ENCODE data around the gene MPC1.
"Not testable (repeated sequence)": the region's sequence is repeated elsewhere in the genome, so short reads cannot be mapped to it uniquely, and the experiment has no call there.

Gene MPC1

GRCh38 chr6:166346449-166346848 lies 36.3 kb downstream of the MPC1 start:
- Histone ChIP-seq H3K4me1 (ENCODE audit: insufficient read depth, low read length, severe bottlenecking) (peaks cover 12% of the 10 kb centered on the region), H3K9me3 (ENCODE audit: low read length) (no peaks in the 10 kb centered on the region; the same call in 1 of the 2 replicates), H3K79me2 (ENCODE audit: insufficient read depth, low read length) (peaks cover 8% of the 10 kb centered on the region), H3K4me2 (ENCODE audit: low read length) (no peak overlapping the region), H3F3A (ENCODE audit: insufficient read depth, low read length) (no peaks in the 10 kb centered on the region), H3K9ac (ENCODE audit: low read length) (no peak overlapping the region), H2AFZ (ENCODE audit: low read length) (no peak overlapping the region), H3K27ac (ENCODE audit: low read depth, low read length, poor library complexity, severe bottlenecking) (no peak overlapping the region), H3K9me2 (ENCODE audit: low read depth, low read length) (no peaks in the 10 kb centered on the region), H4K20me1 (ENCODE audit: insufficient read depth, low read length) (no peaks in the 10 kb centered on the region), H3K27me3 (ENCODE audit: insufficient read depth, low read length) (0 out of 2 replicates have a peak, but pooled peaks cover 4% of the 10 kb centered on the region), H3K4me3 (ENCODE audit: low read depth, low read length, poor library complexity, severe bottlenecking) (no peak overlapping the region), H3K36me3 (ENCODE audit: insufficient read depth, low read length) (no peaks in the 10 kb centered on the region)
- TF ChIP-seq EZH2 (IDR thresholded peaks at IDR 0.05; ENCODE audit: borderline replicate concordance, low read length): no peak
- TF ChIP-seq, protein P1, sequence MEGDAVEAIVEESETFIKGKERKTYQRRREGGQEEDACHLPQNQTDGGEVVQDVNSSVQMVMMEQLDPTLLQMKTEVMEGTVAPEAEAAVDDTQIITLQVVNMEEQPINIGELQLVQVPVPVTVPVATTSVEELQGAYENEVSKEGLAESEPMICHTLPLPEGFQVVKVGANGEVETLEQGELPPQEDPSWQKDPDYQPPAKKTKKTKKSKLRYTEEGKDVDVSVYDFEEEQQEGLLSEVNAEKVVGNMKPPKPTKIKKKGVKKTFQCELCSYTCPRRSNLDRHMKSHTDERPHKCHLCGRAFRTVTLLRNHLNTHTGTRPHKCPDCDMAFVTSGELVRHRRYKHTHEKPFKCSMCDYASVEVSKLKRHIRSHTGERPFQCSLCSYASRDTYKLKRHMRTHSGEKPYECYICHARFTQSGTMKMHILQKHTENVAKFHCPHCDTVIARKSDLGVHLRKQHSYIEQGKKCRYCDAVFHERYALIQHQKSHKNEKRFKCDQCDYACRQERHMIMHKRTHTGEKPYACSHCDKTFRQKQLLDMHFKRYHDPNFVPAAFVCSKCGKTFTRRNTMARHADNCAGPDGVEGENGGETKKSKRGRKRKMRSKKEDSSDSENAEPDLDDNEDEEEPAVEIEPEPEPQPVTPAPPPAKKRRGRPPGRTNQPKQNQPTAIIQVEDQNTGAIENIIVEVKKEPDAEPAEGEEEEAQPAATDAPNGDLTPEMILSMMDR (IDR thresholded peaks at IDR 0.05; ENCODE audit: low read length): no peak

GRCh38 chr6:166345672-166346071 lies 37.1 kb downstream of the MPC1 start:
- H3K4me1 ChIP-seq (ENCODE audit: insufficient read depth, low read length, severe bottlenecking): peaks cover 20% of the 10 kb centered on the region
- H3K4me2 ChIP-seq (ENCODE audit: low read length); H3K4me3 ChIP-seq (ENCODE audit: low read depth, low read length, poor library complexity, severe bottlenecking); H4K20me1 ChIP-seq (ENCODE audit: insufficient read depth, low read length); H3K36me3 ChIP-seq (ENCODE audit: insufficient read depth, low read length); H3K27ac ChIP-seq (ENCODE audit: low read depth, low read length, poor library complexity, severe bottlenecking); H2AFZ ChIP-seq (ENCODE audit: low read length); H3K9me2 ChIP-seq (ENCODE audit: low read depth, low read length); H3F3A ChIP-seq (ENCODE audit: insufficient read depth, low read length); H3K27me3 ChIP-seq (ENCODE audit: insufficient read depth, low read length); H3K9me3 ChIP-seq (ENCODE audit: low read length); H3K9ac ChIP-seq (ENCODE audit: low read length): not testable (repeated sequence)
- peaks cover 15% of the 10 kb centered on the region for H3K79me2 ChIP-seq (ENCODE audit: insufficient read depth, low read length)

- H2AFZ ChIP-seq (ENCODE audit: low read length); H3K9me2 ChIP-seq (ENCODE audit: low read depth, low read length); H3K9me3 ChIP-seq (ENCODE audit: low read length); H3F3A ChIP-seq (ENCODE audit: insufficient read depth, low read length); H3K4me3 ChIP-seq (ENCODE audit: low read depth, low read length, poor library complexity, severe bottlenecking); H3K27me3 ChIP-seq (ENCODE audit: insufficient read depth, low read length); H3K36me3 ChIP-seq (ENCODE audit: insufficient read depth, low read length); H3K27ac ChIP-seq (ENCODE audit: low read depth, low read length, poor library complexity, severe bottlenecking); H3K4me2 ChIP-seq (ENCODE audit: low read length); H4K20me1 ChIP-seq (ENCODE audit: insufficient read depth, low read length); H3K9ac ChIP-seq (ENCODE audit: low read length): not testable (repeated sequence)
- H3K79me2 ChIP-seq (ENCODE audit: insufficient read depth, low read length): peaks cover 22% of the 10 kb centered on the region
- H3K4me1 ChIP-seq (ENCODE audit: insufficient read depth, low read length, severe bottlenecking): peaks cover 27% of the 10 kb centered on the region
Observed at GRCh38 chr6:166344921-166345320, 37.8 kb downstream of the MPC1 start.

DNA sequence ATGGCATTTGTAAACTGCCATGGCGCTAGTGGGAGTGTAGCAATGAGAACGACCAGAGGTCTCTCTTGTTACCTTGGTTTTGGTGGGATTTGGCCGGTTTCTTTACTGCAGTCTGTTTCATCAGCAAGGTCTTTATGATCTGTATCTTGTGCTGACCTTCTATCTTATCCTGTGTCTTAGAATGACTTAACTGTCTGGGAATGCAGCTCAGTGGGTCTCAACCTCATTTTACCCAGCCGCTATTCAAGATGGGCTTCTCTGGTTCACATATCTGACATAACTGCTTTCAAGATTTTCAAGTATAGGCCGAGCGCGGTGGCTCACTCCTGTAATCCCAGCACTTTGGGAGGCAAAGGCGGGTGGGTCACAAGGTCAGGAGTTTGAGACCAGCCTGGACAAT lies 38.5 kb downstream of the MPC1 start:
- Histone ChIP-seq H3K9me2 (ENCODE audit: low read depth, low read length) (no peaks in the 10 kb centered on the region), H3K4me1 (ENCODE audit: insufficient read depth, low read length, severe bottlenecking) (peaks cover 29% of the 10 kb centered on the region), H3K4me2 (ENCODE audit: low read length) (no peak overlapping the region), H3K79me2 (ENCODE audit: insufficient read depth, low read length) (peaks cover 25% of the 10 kb centered on the region), H3K27ac (ENCODE audit: low read depth, low read length, poor library complexity, severe bottlenecking) (no peak overlapping the region), H3K4me3 (ENCODE audit: low read depth, low read length, poor library complexity, severe bottlenecking) (no peak overlapping the region), H3K9ac (ENCODE audit: low read length) (no peak overlapping the region), H3K9me3 (ENCODE audit: low read length) (no peaks in the 10 kb centered on the region), H3K27me3 (ENCODE audit: insufficient read depth, low read length) (0 out of 2 replicates have a peak, but pooled peaks cover under 1% of the 10 kb centered on the region), H4K20me1 (ENCODE audit: insufficient read depth, low read length) (no peaks in the 10 kb centered on the region), H2AFZ (ENCODE audit: low read length) (no peak overlapping the region), H3K36me3 (ENCODE audit: insufficient read depth, low read length) (peaks cover 4% of the 10 kb centered on the region; the same call in 1 of the 2 replicates), H3F3A (ENCODE audit: insufficient read depth, low read length) (no peaks in the 10 kb centered on the region)
- TF ChIP-seq EZH2 (IDR thresholded peaks at IDR 0.05; ENCODE audit: borderline replicate concordance, low read length): no peak
- TF ChIP-seq, protein P1 (IDR thresholded peaks at IDR 0.05; ENCODE audit: low read length): no peak

Data from OCI-LY1 (cell line).